ENCODE measurements around the gene SEC24C. TPM values are rescaled to one million over a fixed set of nuclear protein-coding genes. Genes with fewer than 3 reads are reported as not detected.

SEC24C gene
- total RNA-seq, 6 experiments from 2014 or later: 39.4 to 43.4 (median 41.0) TPM

GRCh38 chr10:73819513-73820093 lies 75.4 kb downstream of the SEC24C start:
- Histone ChIP-seq H3K9me3 (no peaks in the 10 kb centered on the region), H3K27me3 (no peaks in the 10 kb centered on the region), H3K4me3 (no peak overlapping the region), H3K36me3 (peaks cover 0 to 3% (median 0%) of the 10 kb centered on the region in 4 donors), H3K4me1 (peaks cover 0 to 34% (median 18%) of the 10 kb centered on the region in 4 donors), H3K27ac (peak overlapping the region; percentile 3 to 59 (median 9))
- DNase-seq (peak; percentile 92 to 98 (median 97)), ATAC-seq (peak; percentile 86 to 93 (median 90))
- TF ChIP-seq POLR2A (IDR thresholded peaks at IDR 0.05) (no peak), CTCF (IDR thresholded peaks at IDR 0.05) (peak in 3 of 4 donors; percentile 3 to 19 (median 9))
- intact Hi-C loops (cut with DNase I): no loop called here
- WGBS (ENCODE audit: insufficient coverage, low coverage, low lambda C conversion rate, missing lambda C conversion rate): 19% methylated on average over 7 of the region's 20 CpGs

Small RNAs within 50 kb of the gene (small RNA-seq; reads per million reads assigned to genes)
- gene AC022400.4: 0 reads per million in 2 experiments
- 0 reads per million in 2 experiments for gene AC022400.9
- 0 reads per million in 2 experiments for gene RNA5SP320
- 0 reads per million in 2 experiments for gene ZSWIM8-AS1

Other genes with a start within 250 kb of the SEC24C start
- 10 to 100 TPM; 10.9 to 13.6 (median 13.5) TPM for gene PPP3CB, start 248.3 kb upstream of the SEC24C start, total RNA-seq
- gene USP54, start 153.0 kb upstream of the SEC24C start, total RNA-seq: 1 to 10 TPM; 1.5 to 5.7 (median 3.6) TPM
- 1 to 10 TPM in 1 of 6 experiments, under 1 TPM in 1, not detected in 4; 0.74 to 1.1 TPM for gene MYOZ1, start 102.9 kb upstream of the SEC24C start, total RNA-seq
- gene SYNPO2L, start 88.3 kb upstream of the SEC24C start, total RNA-seq: under 1 TPM in 4 of 6 experiments, not detected in 2; 0.06 to 0.35 (median 0.20) TPM
- 1 to 10 TPM; 2.5 to 6.2 (median 4.5) TPM for gene AGAP5, start 46.3 kb upstream of the SEC24C start, total RNA-seq
- gene CHCHD1, start 37.7 kb downstream of the SEC24C start, total RNA-seq: 10 to 100 TPM; 13.0 to 25.1 (median 17.4) TPM
- 100 to 1,000 TPM in 1 of 6 experiments, 10 to 100 TPM in 5; 52.2 to 107 (median 77.5) TPM for gene ZSWIM8, start 41.2 kb downstream of the SEC24C start, total RNA-seq
- 10 to 100 TPM in 5 of 6 experiments, 1 to 10 TPM in 1; 9.5 to 14.8 (median 12.2) TPM for gene NDST2, start 67.2 kb downstream of the SEC24C start, total RNA-seq
- 10 to 100 TPM in 2 of 6 experiments, 1 to 10 TPM in 4; 8.3 to 10.7 (median 9.4) TPM for gene CAMK2G, start 130.2 kb downstream of the SEC24C start, total RNA-seq
- 1 to 10 TPM in 2 of 6 experiments, under 1 TPM in 4; 0.24 to 4.3 (median 0.87) TPM for gene PLAU, start 166.8 kb downstream of the SEC24C start, total RNA-seq

Measured in right lobe of liver (tissue), 6 donors.